Measurements from ENCODE around the gene ETV3. TPM values are rescaled to one million over a fixed set of nuclear protein-coding genes. Genes with fewer than 3 reads are reported as not detected.
A peak's percentile ranks its signal among the peaks of the same experiment; 100 is the strongest.

ETV3 gene
- total RNA-seq, 1 donor, result 17.0 TPM

- TF ChIP-seq CTCF (IDR thresholded peaks at IDR 0.05; ENCODE audit: insufficient read depth, low read length), result no peak
- no peak for DNase-seq (ENCODE audit: low read depth)
- H3K4me3 ChIP-seq (ENCODE audit: low read depth, low read length), result no peak overlapping the region
Measured at GRCh38 chr1:157090771-157091170, 47.4 kb downstream of the ETV3 start.

- peak overlapping the region; percentile 14 for H3K4me3 ChIP-seq (ENCODE audit: low read depth, low read length)
- TF ChIP-seq CTCF (IDR thresholded peaks at IDR 0.05; ENCODE audit: insufficient read depth, low read length), result peak; percentile 93
Measured at GRCh38 chr1:157090196-157090647, 48.0 kb downstream of the ETV3 start.

GRCh38 chr1:157089789-157090188, 48.4 kb downstream of the ETV3 start:
- no peak for TF ChIP-seq CTCF (IDR thresholded peaks at IDR 0.05; ENCODE audit: insufficient read depth, low read length)
- no peak for DNase-seq (ENCODE audit: low read depth)
- no peak overlapping the region for H3K4me3 ChIP-seq (ENCODE audit: low read depth, low read length)

More at GRCh38 chr1:157090196-157090647, 48.0 kb downstream of the ETV3 start:
- peak; percentile 95 for DNase-seq (ENCODE audit: low read depth)

- no peak for TF ChIP-seq CTCF (IDR thresholded peaks at IDR 0.05; ENCODE audit: insufficient read depth, low read length)
- no peak overlapping the region for H3K4me3 ChIP-seq (ENCODE audit: low read depth, low read length)
- DNase-seq (ENCODE audit: low read depth), result no peak
Measured at GRCh38 chr1:157088607-157089006, 49.6 kb downstream of the ETV3 start.

- no peak overlapping the region for H3K4me3 ChIP-seq (ENCODE audit: low read depth, low read length)
- no peak for TF ChIP-seq CTCF (IDR thresholded peaks at IDR 0.05; ENCODE audit: insufficient read depth, low read length)
- no peak for DNase-seq (ENCODE audit: low read depth)
Measured at GRCh38 chr1:157087030-157087429, 51.2 kb downstream of the ETV3 start.

- DNase-seq (ENCODE audit: low read depth), result no peak
- H3K4me3 ChIP-seq (ENCODE audit: low read depth, low read length), result no peak overlapping the region
- no peak for TF ChIP-seq CTCF (IDR thresholded peaks at IDR 0.05; ENCODE audit: insufficient read depth, low read length)
Measured at GRCh38 chr1:157086299-157086698, 51.9 kb downstream of the ETV3 start.

- TF ChIP-seq CTCF (IDR thresholded peaks at IDR 0.05; ENCODE audit: insufficient read depth, low read length), result no peak
- peak; percentile 13 for DNase-seq (ENCODE audit: low read depth)
- no peak overlapping the region for H3K4me3 ChIP-seq (ENCODE audit: low read depth, low read length)
Measured at GRCh38 chr1:157085421-157085820, 52.8 kb downstream of the ETV3 start.
